HG03571 (cell line): ENCODE data around the gene FTCD.
"Not testable (repeated sequence)": the region's sequence is repeated elsewhere in the genome, so short reads cannot be mapped to it uniquely, and the experiment has no call there.

ENCODE experiments used
- ATAC-seq: cut with Tn5 transposase; IDR thresholded peaks from one replicate; pipeline ENCODE4 v1.9.1; 2021; ENCODE audit not compliant: unreplicated experiment

FTCD gene

DNA sequence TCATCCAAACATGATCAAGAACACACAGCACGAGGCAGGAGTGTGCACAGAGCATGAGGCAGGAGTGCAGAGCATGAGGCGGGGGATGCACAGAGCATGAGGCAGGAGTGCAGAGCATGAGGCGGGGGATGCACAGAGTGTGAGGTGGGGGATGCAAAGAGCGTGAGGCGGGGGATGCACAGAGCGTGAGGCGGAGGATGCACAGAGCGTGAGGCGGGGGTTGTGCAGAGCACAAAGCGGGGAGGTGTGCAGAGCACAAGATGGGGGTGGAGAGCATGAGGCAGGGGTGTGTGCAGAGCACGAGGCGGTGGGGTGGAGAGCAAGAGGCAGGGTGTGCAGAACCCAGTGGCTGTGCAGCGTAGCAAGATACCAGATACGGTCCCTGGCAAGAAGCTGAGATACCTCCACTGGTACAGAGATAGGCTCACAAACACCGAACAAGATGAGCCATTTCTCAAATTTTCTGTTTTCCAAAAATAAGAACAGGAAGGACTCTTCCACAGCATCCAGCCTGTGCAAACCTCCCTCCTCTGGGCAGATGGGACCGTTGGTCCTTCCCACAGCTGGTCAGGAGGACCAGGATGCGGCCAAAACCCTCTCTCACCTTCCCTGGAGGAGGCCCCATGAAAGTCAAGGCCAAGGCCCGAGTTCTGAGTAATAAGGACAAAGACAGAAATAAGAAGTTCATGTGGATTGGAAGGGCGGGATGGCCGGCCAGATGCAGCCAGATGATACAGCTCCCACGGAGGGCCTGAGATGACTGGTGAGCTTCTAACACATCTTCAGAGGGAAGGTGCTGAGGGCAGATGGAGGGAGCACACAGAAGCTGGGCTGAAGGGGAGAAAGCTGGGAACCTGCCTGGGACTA lies 16.9 kb upstream of the FTCD start:
- ATAC-seq, result no peak

DNA sequence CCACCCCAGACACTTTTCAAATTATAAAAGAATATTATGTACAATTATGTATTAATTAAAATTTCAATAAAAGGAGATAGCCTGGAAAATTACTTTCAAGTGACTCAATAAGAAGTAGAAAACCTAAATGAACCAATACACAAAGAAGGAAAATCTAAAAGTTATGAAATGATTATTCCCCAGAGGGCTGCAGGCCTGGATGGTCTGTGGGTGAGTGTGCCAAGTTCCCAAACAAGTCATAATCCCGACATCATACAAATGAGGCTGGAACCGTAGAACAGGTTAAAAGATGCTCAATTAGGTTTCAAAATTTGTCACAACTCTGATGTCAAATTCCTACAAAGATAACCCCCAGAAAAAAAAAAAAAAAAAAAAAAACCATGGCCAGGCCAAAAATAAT lies 16.2 kb upstream of the FTCD start:
- no peak for ATAC-seq

DNA sequence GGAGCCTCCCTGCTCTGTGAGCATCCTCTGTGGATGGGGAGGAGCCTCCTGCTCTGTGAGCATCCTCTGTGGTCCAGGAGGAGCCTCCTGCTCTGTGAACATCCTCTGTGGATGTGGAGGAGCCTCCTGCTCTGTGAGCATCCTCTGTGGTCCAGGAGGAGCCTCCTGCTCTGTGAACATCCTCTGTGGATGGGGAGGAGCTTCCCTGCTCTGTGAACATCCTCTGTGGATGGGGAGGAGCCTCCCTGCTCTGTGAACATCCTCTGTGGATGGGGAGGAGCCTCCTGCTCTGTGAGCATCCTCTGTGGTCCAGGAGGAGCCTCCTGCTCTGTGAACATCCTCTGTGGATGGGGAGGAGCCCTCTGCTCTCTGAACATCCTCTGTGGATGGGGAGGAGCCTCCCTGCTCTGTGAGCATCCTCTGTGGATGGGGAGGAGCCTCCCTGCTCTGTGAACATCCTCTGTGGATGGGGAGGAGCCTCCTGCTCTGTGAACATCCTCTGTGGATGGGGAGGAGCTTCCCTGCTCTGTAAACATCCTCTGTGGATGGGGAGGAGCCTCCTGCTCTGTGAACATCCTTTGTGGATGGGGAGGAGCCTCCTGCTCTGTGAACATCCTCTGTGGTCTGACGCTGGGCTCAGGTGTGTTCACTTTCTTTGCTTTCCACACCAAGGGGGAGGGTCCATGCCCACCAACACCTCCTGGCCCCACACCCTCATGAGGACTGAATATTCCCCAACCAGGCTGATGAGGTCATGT lies 15.2 kb upstream of the FTCD start:
- not testable (repeated sequence) for ATAC-seq

DNA sequence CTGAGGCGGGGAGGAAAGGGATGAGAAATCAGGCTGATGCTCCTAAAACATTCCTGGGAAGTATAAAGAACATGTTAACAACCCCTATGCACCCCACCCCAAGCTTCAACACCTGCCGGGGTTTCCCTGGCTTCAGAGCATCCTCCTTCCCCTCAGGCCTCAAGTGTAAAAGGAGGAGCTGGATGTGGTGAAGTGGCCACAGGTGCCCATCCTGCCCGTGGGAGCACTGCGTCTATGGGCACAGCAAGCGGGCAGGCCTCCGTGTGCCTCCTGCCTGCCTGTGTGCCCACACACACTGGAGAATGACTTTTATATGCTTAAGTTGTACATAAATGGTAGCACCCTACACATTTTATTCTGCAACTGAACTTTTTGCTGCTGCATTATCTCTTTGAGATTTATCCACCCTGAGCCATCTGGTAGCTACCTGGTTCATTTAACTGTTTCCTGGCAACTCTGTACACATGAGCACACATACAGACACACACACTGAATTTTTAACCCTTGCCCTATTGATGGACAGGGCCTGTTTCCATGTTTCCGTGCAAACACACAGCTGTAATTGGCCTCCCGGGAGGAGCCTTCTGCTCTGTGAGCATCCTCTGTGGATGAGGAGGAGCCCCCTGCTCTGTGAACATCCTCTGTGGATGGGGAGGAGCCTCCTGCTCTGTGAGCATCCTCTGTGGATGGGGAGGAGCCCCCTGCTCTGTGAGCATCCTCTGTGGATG lies 13.4 kb upstream of the FTCD start:
- ATAC-seq, result no peak

DNA sequence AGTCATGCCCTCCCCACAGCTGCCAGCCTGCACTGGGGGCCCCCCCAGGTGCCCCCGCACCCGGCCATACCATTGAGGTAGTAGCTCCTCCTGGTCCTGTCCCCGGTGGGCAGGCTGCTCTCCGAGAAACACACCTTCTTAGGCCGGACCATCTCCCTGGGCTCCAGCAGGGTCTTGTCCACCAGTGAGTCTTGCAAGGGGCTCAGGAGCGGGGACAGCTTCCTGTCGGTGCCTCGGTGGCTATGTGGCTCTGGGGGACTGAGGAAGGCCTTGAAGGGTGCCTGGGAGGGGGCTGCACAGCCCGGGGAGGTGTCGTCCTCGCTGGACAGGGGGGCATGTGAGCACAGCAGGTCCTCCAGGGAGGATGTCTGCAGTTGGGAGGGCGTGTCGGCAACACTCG lies 12.9 kb upstream of the FTCD start:
- no peak for ATAC-seq

DNA sequence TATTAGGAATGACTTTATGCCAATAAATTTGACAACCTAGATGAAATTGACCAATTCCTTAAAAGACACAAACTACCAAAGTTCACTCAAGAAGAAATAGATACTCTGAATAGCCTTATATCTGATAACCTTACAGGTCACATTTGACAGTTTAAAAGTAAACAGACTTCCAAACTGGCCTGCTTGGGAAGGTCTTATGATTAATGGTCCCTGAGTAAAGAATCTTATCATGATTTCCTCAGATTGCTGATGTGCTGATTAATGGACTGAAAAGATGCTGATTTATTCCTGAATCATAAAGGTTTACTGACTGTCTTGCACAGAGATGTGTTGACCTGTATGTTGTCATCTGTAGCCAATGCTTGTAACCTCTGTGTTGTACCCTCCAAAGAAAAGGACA lies 9.7 kb upstream of the FTCD start:
- ATAC-seq, result no peak

DNA sequence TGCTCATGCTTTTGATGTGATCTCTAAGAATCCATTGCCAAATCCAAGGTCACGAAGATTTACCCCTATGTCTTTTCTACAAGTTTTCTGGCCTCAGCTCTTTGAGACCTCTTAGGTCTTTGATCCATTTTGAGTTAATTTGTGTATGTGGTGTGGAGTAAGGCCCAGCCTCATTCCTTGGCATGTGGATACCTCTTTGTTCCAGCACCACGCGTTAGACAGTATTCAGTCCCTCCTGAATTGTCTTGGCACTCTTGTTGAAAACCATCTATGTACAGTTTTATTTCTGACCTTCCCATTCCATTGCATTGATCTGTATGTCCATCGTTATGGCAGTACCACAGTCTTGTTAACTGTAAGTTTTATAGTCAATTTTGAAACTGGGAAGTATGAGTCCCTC lies 8.0 kb upstream of the FTCD start:
- no peak for ATAC-seq

DNA sequence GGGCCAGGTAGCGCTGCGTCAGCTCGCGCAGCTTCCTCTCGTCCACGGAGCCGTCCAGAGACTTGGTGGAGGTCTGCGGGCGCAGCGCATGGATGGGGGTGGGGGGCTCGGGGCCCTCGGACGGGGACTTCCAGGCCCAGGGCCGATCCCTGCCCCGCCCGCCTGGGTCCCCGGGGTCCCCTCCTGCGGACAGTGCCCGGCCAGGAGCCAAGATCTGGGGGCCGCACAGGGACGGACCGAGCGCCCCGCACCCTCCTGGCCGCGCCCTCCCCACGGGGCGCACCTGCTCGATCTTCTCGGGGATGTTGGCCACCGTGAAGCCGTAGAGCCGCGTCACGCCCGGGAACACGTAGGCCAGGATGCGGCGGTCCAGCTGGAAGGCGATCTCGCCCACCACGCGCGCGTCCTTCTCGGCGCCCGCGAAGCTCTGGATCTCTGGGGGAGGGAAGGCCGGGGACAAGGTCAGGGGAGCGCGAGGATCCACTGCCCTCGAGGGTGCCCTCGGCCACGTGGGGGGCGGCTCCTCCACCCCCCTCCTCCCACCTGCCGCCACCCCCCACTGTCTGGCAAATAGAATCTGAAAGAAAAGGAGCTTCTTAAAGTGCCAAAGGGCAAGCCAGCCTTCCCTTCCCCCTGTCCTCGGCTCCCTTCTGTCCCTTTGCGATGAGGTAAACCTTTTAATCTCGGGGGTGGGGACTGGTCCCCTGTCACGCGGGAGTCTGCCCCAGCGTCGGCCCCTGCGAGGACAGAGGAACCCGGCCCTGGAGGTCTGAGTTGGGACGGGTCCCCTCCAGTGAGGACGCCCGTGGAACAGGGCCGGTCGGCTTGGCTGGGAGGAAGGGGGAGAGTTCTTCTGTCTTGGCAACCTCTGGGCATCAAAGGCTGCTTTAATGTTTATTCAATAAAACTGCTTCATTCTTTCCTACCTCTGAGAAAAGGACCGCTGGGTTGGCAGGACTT lies 6.5 kb upstream of the FTCD start:
- ATAC-seq, result no peak

DNA sequence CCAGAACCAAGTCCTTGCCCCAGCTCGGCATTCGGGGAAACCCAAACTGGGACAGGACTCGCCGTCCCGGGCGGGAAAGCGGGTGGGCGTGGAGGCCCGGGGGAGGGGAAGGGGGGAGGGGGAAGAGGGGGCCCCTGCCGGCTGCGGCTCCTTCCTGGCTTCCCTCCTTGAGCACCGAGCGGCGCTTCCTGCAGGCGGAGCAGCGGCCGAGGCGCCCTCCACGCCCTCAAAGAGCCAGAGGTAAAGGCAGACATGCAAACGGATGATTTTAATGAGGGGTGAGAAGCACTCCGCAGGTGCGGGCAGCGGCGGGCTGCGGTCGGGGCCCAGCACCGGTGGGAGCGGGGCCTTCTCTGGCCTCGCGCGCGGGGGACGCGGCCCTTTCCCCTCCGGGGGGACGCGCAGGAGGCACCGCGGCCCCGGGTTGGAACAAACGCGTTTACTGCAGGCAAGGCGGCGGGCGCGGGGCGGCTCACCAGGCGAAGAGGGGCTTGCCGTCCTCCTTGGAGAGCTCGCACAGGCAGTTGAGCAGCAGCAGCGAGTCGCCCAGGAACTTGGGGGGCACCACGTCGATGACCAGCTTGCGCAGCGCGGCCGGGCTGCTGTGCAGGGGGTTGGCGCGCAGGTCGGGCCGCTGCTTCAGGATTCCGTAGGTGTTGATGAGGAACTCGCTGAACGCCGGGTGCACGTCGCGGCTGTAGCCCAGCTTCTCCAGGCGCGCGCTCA lies 5.7 kb upstream of the FTCD start:
- no peak for ATAC-seq

DNA sequence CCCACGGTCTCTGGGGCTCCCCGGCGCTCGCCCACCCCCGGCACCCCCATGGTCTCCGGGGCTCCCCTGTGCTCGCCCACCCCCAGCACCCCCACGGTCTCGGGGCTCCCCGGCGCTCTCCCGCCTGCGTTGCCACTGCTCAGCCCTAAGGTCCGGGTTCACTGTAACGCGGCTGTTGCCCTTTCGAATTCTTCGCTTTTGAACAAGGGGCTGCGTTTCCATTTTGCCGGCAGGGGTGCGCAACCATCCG lies 5.2 kb upstream of the FTCD start:
- ATAC-seq, result no peak

DNA sequence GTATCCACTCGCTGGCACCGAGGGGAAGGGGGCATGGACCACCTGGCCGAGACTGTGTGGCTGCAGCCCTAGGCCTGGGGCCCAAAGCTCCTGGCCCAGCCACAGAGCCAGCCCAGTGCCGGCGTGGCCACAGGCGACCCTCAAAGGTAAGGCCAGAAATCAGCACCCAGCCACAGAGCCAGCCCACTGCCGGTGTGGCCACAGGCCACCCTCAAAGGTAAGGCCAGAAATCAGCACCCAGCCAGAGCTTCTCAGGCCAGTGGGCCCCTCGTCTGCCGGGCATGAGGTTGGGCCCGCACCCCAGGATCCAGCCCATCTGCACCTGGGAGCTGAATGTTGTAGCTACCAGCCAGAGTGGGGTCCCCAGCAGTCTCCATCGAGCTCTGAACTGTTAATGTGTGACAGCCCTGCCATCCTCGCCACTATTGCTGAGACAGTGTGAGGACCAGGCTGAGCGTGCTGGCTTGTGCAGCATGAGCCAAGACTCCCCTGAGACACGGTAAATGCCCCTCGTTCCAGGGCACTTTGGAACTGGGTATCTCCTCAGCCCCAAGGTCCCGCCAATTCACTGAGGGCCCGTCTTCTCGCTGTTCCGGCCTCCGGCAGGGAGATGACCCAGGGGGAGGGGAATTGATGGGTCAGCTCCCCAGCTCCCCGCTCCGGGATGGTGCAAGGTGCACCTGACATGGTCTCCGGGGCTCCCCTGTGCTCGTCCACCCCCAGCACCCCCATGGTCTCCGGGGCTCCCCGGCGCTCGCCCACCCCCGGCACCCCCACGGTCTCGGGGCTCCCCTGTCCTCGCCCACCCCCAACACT lies 4.7 kb upstream of the FTCD start:
- no peak for ATAC-seq

DNA sequence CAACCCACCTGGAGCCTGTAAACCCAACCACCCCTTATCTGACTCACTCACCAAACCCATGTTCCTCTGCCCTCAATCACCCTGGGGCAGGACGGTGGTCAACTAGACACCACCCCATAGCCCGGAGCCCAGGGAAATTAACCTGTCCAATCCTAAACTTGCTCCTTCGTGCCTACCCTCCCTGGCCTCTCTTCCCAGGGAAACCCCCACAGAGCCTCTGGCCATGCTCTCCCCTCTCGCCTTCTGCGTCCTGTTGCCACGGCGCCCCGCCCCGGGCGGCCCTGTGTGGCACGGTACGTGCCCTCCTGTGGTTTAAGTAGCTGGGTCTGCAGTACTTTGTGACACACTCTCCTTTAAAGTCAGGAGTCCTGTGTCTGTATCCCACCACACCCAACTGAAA lies 4.0 kb upstream of the FTCD start:
- no peak for ATAC-seq

DNA sequence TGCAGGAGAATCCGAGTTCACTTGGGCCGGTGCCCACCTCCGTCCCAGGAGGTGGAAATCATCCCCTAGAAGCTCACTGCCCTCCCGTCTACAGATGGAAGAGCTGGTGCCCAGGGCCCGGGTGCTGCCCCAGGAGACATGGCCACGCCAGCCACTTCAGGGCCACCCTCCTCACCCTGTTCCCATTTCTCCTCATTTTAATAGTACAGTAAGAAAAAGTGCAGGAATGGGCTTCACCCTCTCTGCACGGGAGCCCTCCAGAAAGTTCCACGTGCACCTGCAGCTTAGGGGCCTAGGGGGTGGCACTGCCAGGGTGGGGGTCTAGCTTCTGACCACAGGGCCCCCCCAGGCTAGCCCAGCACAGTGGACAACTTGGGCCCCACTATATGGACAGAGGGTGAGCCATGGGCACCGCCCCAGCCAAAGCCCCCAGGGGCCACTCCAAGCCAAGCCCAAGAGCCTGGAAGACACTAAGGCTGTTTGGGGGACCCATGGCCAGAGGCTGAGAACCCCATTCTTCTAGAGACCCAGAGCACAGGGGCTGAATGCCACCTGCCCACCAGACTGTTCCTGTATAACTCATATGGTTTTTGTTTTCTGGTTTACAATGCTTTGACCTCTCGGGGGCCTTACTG lies 3.4 kb upstream of the FTCD start:
- ATAC-seq, result no peak

DNA sequence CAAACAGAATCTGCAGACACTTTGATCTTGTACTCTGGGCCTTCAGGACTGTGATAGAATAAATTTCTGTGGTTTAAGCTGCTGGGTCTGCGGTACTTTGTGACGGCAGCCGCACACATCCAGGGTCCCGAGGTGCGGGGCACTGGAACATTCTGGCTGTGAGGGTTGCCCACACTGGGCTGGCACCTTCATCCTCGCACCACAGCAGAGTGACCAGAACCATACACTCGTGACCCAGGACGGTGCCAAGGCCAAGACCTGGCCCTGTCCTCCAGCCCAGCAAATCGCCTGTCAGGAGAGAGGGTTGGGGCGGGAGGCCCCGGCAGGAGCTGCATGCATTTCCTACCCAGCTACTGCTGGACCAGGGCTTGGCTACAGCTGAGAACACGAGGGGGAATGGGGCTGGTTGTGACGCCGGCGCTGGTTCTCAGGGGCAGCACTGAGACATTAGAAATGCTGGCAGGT lies 2.6 kb upstream of the FTCD start:
- no peak for ATAC-seq

DNA sequence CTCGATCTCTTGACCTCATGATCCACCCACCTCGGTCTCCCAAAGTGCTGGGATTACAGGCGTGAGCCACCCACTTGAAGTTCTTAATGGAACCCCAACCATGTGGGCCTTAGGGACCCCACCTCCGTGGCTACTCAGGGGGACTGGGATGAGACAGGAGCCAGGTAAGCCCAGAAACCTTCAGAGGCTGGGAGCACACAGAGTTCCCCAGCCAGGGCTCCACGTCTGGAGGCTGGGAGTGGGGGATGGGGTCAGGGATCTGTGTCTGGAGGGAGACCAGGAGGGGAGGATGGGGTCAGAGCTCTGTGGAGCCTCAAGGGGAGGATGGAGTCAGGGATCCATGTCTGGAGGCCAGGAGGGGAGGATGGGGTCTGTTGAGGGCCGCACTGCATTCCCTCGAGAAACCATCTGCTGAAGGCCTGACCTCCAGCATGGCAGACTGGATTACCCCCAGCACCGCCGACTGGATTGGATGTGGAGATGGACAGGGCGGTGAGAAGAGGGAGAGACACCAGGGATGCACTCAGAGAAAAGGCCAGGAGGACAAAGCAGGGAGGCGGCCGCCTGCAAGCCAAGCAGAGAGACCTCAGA lies 2.1 kb upstream of the FTCD start:
- ATAC-seq, result no peak

DNA sequence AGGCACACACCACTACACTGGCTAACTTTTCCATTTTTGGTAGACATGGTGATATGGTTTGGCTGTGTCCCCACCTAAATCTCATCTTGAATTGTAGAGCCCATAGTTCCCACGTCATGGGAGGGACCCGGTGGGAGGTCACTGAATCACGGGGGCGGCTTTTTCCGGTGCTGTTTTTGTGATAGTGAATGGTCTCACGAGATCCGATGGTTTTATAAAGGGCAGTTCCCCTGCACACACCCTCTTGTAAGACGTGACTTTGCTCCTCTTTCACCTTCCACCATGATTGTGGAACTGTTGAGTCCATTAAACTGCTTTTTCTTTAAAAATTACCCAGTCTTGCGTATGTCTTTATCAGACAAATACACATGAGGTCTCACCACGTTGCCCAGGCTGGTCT lies 1.3 kb upstream of the FTCD start:
- no peak for ATAC-seq

DNA sequence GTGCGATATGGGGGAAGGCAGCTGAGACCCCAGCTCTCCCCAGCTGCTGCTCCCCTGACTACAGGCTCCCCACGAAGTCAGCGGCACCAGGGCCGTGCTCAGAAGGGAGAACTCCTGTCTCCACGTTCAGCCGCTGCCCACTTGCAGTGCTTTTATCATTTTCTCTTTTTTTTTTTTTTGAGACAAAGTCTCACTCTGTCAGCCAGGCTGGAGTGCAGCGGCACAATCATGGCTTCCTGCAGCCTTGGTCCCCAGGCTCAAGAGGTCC lies 933 bp upstream of the FTCD start:
- no peak for ATAC-seq

DNA sequence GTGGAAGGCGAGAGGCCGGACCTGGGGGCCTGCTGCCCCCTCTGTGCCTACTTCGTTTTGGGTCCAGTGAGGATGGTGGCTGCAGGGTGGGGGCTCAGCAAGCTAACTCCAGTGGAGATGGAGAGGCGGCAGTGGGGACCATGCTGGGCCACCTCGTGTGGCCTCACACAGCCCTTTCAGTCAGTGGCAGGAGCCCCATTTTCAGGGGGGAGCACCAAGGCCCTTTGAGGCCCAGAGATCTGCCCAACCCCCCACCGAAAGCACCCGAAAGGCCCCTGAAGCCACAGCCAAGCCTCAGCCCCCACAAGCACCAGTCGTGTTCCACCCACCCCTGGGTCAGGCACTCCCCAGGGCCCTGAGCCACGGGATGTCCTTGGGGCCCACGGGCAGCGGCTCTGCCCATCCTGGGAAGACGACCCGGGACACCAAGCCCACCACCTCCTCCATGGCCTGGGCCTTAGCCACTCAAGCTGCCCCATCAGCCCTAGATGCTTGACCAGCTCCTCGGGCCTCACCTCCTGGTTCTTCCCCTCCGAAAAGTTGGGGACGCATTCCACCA lies 345 bp downstream of the FTCD start:
- no peak for ATAC-seq
